Activated CD4-positive, alpha-beta memory T cell treated with anti-CD3 and anti-CD28 coated beads for 36 hours (primary cell): ENCODE data around the gene IFITM5. TPM values are rescaled to one million over a fixed set of nuclear protein-coding genes. Genes with fewer than 3 reads are reported as not detected.

Source experiments
- CTCF ChIA-PET: fragments of 350-600 bp; sonication (Branson Sonifier 250); formaldehyde crosslinking; loops from one replicate; lab custom pipeline; 2021; ENCODE audit warnings: antibody characterized with exemption, inconsistent platforms; lab: Charles Lee
- POLR2A ChIA-PET: fragments of 350-600 bp; sonication (Branson Sonifier 250); formaldehyde crosslinking; loops from one replicate; lab custom pipeline; 2021; ENCODE audit warnings: antibody characterized with exemption; lab: Charles Lee
- DNase-seq: peaks from one replicate; pipeline ENCODE4 v3.0.0-alpha.2; 2020
- H3K27ac Mint-ChIP-seq: one replicate; pipeline ENCODE4 v1.8.0; 2021; ENCODE audit warnings: mixed read lengths
- H3K27me3 Mint-ChIP-seq: one replicate; pipeline ENCODE4 v1.8.0; 2021; ENCODE audit warnings: mixed read lengths
- H3K36me3 Mint-ChIP-seq: one replicate; pipeline ENCODE4 v1.8.0; 2021; ENCODE audit warnings: mixed read lengths
- H3K4me1 Mint-ChIP-seq: one replicate; pipeline ENCODE4 v1.8.0; 2021; ENCODE audit warnings: low read depth, mixed read lengths
- H3K4me3 Mint-ChIP-seq: one replicate; pipeline ENCODE4 v1.8.0; 2021; ENCODE audit warnings: mild to moderate bottlenecking, mixed read lengths
- H3K9me3 Mint-ChIP-seq: one replicate; pipeline ENCODE4 v1.8.0; 2021; ENCODE audit warnings: mixed read lengths
- intact Hi-C: fragments of 100-400 bp; cut with micrococcal nuclease; formaldehyde crosslinking; loops from one replicate; pipeline ENCODE4 v1.15.1; 2023
- total RNA-seq, 2 experiments: library from RNA; stranded (reverse); gene quantifications; one replicate each; pipeline ENCODE4 v1.2.3, GENCODE V29; 2021

Gene IFITM5
- total RNA-seq, 2 experiments from 2014 or later: not detected

DNA sequence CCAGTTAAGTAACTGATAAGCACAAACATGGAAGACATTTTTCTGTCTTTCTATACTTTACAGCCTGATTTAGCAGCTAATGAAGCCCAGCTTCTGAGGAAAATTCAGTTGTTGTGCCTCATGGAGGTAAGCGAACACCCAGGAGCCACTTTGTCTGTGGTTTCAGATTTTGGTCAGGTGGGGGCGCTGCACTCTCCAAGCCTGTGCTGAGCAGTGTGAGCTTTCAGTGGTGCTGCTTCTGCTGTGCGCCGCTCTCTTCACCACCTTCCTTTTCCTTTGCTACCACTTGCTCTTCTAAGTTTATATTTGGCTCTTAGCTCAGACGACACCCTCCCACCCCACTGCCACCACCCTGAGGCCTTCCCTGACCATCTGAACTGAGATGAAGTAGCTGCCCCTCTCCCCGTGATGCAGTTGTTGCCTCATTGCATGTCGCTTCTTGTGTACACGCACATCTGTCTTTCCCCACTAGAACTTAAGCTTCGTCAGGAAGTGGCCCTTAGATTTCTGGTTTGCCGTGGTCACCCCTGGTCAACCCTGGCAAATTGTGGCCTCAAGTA is 48.5 kb downstream of the IFITM5 start:
- ChIA-PET CTCF (interaction anchor here (0.6 to 3.5 kb wide), 35 partner anchors 9 to 268 kb away, joined by 3 to 57 read pairs (median 5); partner anchors contain the start of genes BET1L, IFITM2, NLRP6 and PGGHG), POLR2A (interaction anchor here (1.2 kb wide), 1 partner anchor 43 kb away, joined by 4 read pairs; the partner anchor contains the start of genes BET1L and RIC8A)
- Mint-ChIP-seq H3K4me3 (no peak overlapping the region), H3K36me3 (peaks cover 63% of the 10 kb centered on the region), H3K27ac (peak overlapping the region; percentile 64), H3K4me1 (peaks cover 21% of the 10 kb centered on the region), H3K9me3 (no peaks in the 10 kb centered on the region), H3K27me3 (no peaks in the 10 kb centered on the region)
- peak; percentile 89 for DNase-seq
- intact Hi-C loops: loop anchor here (5.0 kb wide), 2 partner anchors 56 to 106 kb away; partner anchors contain the start of gene IFITM2

DNA sequence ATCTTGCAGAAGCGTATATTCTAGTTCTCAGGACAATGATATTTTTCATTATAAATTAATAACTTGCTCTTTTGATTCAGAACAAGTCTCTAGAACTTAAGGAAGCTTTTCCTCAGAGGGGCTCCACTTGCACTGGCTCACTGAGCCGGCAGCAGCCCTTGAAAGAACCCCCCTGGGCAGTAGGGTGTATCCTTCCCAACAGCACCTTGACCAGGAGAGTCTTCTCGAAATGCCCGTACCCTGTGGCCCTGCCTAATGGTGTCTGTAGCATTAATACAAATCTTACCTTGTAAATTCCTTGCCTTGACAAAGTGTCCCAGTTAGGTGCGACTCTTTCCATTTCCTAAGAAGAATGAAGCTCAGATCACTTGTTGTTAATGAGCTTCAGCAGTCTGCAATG is 49.1 kb downstream of the IFITM5 start:
- peak overlapping the region; percentile 64 for H3K27ac Mint-ChIP-seq
- POLR2A ChIA-PET: interaction anchor here (1.0 to 1.2 kb wide), 2 partner anchors 43 to 105 kb away, joined by 3 to 4 read pairs; partner anchors contain the start of genes BET1L and RIC8A
- CTCF ChIA-PET: interaction anchor here (0.6 to 3.5 kb wide), 32 partner anchors 9 to 206 kb away, joined by 3 to 57 read pairs (median 5); partner anchors contain the start of genes BET1L, NLRP6, PGGHG and PSMD13

GRCh38 chr11:249062-249461 is 50.3 kb downstream of the IFITM5 start:
- Mint-ChIP-seq H3K4me3 (no peak overlapping the region), H3K4me1 (peaks cover 25% of the 10 kb centered on the region), H3K27me3 (no peaks in the 10 kb centered on the region), H3K9me3 (no peaks in the 10 kb centered on the region), H3K36me3 (peaks cover 74% of the 10 kb centered on the region), H3K27ac (peak overlapping the region; percentile 35)
- DNase-seq: no peak
- POLR2A ChIA-PET: interaction anchor here (1.0 kb wide), 1 partner anchor 20 kb away, joined by 3 read pairs; no protein-coding TSS in a partner anchor
- CTCF ChIA-PET: interaction anchor here (1.4 to 3.5 kb wide), 7 partner anchors 13 to 199 kb away, joined by 3 to 30 read pairs (median 5); partner anchors contain the start of genes PSMD13 and SIRT3
- intact Hi-C loops: no loop called here

More for the DNA sequence above, 49.1 kb downstream of the IFITM5 start:
- Mint-ChIP-seq H3K4me3 (no peak overlapping the region), H3K27me3 (no peaks in the 10 kb centered on the region), H3K4me1 (peaks cover 21% of the 10 kb centered on the region), H3K9me3 (no peaks in the 10 kb centered on the region), H3K36me3 (peaks cover 68% of the 10 kb centered on the region)
- intact Hi-C loops: loop anchor here (5.0 kb wide), 2 partner anchors 57 to 107 kb away; partner anchors contain the start of gene IFITM2
- no peak for DNase-seq

Other genes starting within 250 kb of the IFITM5 start
- not detected for gene SCGB1C1, start 106.4 kb downstream of the IFITM5 start, total RNA-seq
- gene BET1L, start 92.1 kb downstream of the IFITM5 start, total RNA-seq: 10 to 100 TPM; 51.0 to 53.2 TPM
- 100 to 1,000 TPM; 100 to 104 TPM for gene RIC8A, start 91.8 kb downstream of the IFITM5 start, total RNA-seq
- gene SIRT3, start 63.2 kb downstream of the IFITM5 start, total RNA-seq: 10 to 100 TPM; 16.1 to 17.6 TPM
- gene PSMD13, start 62.5 kb downstream of the IFITM5 start, total RNA-seq: 100 to 1,000 TPM; 210 to 214 TPM
- 1 to 10 TPM in 1 of 2 experiments, under 1 TPM in 1; 0.99 to 1.2 TPM for gene NLRP6, start 21.1 kb downstream of the IFITM5 start, total RNA-seq
- gene PGGHG, start 10.4 kb downstream of the IFITM5 start, total RNA-seq: 10 to 100 TPM; 74.3 to 75.0 TPM
- 100 to 1,000 TPM; 525 to 561 TPM for gene IFITM2, start 8.3 kb upstream of the IFITM5 start, total RNA-seq
- 100 to 1,000 TPM; 195 to 200 TPM for gene IFITM1, start 14.5 kb upstream of the IFITM5 start, total RNA-seq
- 10 to 100 TPM; 25.6 TPM for gene IFITM3, start 21.3 kb upstream of the IFITM5 start, total RNA-seq
- gene B4GALNT4, start 70.0 kb upstream of the IFITM5 start, total RNA-seq: 1 to 10 TPM; 2.1 to 4.0 TPM
- under 1 TPM in 1 of 2 experiments, not detected in 1; 0.40 TPM for gene PKP3, start 94.7 kb upstream of the IFITM5 start, total RNA-seq
- gene SIGIRR, start 115.5 kb upstream of the IFITM5 start, total RNA-seq: 10 to 100 TPM; 55.0 to 57.2 TPM
- gene ANO9, start 142.5 kb upstream of the IFITM5 start, total RNA-seq: 10 to 100 TPM; 41.7 to 45.6 TPM
- gene PTDSS2, start 150.8 kb upstream of the IFITM5 start, total RNA-seq: 10 to 100 TPM; 15.0 to 16.7 TPM
- 100 to 1,000 TPM; 127 to 134 TPM for gene RNH1, start 207.7 kb upstream of the IFITM5 start, total RNA-seq
- 10 to 100 TPM; 39.8 to 42.0 TPM for gene HRAS, start 236.1 kb upstream of the IFITM5 start, total RNA-seq
- gene LRRC56, start 238.0 kb upstream of the IFITM5 start, total RNA-seq: 1 to 10 TPM; 1.3 to 1.6 TPM